ENCODE results near the gene NAIF1.
"Not testable (repeated sequence)": the region's sequence is repeated elsewhere in the genome, so short reads cannot be mapped to it uniquely, and the experiment has no call there.

The NAIF1 gene

DNA sequence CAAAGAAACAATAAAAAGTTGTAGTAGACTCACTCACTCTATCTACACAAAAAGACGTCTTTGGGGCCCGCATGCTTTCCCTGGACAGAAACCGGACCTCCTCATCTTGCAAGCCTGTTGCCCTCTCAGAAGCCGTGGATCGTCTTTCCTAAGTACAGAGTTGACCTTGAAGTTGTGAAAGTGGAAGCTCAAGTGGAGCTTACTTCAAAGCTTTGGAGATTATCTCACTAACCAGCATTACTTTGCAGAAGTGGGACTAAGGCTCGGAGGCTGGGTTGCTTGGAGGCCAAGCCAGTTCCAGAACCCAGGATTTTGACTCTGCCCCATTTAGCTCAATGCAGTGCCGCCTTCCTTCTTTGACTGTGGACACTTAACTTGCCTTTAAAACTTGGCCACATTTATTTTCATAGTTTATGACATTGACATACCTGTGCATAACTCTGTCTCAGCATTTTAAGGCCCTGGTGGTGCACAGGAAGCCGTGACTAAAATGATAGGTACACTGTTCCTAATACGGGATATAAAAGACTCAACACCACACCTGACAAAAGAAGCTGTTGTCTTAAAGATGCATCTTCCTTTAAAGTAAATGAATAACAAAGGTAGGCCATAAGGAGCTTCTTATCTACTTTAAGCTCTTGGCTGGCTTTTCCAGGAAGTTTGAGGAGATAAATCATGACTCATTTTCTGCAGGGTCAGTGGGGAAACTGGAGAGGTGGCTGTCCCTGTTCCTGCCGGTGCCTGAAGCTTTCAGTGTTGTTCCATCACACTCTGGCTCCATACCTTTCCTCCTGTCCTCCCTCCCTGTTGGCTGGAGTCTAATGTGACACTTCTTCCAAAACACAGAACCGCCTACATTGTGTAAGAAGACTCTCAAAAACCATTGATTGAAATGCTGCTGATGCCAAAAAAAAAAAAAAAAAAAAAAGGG, 11.6 kb upstream of the NAIF1 start:
- no peak for DNase-seq (ENCODE audit: insufficient read length, low spot score)
- FAIRE-seq: no peak
- TF ChIP-seq, protein P1, sequence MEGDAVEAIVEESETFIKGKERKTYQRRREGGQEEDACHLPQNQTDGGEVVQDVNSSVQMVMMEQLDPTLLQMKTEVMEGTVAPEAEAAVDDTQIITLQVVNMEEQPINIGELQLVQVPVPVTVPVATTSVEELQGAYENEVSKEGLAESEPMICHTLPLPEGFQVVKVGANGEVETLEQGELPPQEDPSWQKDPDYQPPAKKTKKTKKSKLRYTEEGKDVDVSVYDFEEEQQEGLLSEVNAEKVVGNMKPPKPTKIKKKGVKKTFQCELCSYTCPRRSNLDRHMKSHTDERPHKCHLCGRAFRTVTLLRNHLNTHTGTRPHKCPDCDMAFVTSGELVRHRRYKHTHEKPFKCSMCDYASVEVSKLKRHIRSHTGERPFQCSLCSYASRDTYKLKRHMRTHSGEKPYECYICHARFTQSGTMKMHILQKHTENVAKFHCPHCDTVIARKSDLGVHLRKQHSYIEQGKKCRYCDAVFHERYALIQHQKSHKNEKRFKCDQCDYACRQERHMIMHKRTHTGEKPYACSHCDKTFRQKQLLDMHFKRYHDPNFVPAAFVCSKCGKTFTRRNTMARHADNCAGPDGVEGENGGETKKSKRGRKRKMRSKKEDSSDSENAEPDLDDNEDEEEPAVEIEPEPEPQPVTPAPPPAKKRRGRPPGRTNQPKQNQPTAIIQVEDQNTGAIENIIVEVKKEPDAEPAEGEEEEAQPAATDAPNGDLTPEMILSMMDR (IDR thresholded peaks at IDR 0.05; ENCODE audit: insufficient read depth, missing control alignments): no peak

DNA sequence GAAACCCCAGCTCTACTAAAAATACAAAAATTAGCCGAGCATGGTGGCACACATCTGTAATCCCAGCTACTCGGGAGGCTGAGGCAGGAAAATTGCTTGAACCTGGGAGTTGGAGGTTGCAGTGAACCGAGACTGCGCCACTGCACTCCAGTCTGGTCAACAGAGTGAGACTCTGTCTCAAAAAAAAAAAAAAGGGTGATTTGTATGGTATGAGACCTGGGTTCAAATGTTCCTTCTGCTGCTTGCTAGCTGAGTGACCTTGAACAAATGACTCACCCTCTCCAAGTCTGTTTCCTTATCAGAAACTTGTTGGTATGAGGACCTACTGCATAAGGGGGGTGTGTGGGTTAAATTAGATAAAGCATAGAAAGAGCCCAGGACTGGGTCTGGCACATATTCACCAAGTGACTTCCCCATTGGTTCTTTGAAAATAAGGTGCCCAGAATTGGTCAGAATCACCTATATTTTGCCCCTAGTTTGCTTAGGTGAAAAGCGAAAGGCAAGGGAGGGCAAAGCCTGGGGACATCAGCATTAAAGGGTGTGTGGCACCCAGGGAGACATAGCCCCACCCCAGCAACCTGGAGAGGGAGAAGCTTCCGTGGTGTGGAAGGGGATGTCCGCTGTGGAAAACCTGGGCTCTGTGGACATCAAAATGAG, 10.9 kb upstream of the NAIF1 start:
- TF ChIP-seq, protein P1 (IDR thresholded peaks at IDR 0.05; ENCODE audit: insufficient read depth, missing control alignments): no peak
- DNase-seq (ENCODE audit: insufficient read length, low spot score) (no peak), FAIRE-seq (no peak)

DNA sequence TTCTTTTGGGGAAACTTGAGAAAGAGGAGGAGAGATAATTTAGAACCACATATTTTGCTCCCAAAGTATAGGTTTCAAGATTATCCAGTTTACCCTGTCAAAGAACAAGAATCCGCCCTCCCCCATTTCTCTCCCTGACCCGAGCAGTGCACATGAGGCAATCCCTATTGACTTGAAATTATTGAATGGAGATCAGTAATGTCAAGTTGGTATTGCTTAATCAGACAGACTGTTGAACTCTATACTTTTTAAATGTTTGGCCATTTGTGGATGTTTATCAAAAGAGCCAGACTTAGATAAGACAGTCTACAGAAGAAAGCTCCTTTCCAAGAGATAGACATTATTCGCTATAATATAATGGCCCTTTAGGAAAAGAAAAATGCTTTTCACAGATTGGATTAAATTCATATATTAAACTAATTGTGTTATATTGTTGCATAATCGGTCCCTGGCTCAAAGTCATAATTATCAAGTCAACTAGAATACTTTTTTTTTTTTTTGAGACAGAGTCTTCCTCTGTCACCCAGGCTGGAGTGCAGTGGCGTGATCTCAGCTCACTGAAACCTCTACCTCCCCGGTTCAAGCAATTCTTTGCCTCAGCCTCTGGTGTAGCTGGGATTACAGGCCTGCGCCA, 6.2 kb upstream of the NAIF1 start:
- FAIRE-seq: no peak
- TF ChIP-seq, protein P1 (IDR thresholded peaks at IDR 0.05; ENCODE audit: insufficient read depth, missing control alignments): no peak
- no peak for DNase-seq (ENCODE audit: insufficient read length, low spot score)

DNA sequence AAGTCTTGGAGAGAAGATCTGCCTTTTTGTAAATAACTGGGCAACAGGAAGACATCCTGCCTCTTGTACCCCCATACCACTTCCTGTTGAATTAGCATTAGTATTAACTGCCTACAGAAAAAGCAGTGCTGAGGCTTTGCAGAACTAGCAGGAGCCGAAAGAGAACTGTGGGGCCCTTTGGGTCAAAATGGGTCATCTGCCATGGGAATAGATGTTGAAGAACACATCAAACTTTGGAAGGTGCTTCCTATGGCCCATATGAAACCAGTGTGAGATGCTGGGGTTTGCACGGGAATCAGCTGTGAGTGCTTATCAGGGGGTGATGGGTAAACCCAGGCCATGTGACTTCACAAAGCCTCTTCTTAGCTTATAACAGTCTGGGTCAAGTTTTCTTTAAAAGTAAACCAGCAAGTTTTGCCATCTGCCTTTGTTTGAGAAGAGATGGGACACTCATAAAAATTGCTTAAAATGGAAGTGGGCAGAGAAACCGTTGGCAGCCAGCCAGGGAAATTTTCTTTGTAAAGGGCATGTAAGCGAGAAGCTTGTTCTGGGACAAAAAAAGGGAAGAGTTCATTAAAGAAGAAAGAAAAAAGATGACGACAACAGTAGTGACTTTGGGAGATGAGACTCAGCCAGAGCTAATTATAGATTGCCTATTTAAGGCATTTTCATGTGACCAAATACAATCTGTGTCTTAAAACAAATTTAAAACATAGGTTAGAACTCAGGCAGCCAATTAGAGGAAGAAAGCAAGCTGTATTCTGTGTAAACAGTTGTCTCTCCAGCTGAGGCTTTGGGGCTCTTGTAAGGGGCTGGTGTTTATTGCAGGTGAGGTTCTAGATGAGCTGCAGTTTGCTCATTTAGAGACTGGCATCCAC, 5.3 kb upstream of the NAIF1 start:
- DNase-seq (ENCODE audit: insufficient read length, low spot score) (no peak), FAIRE-seq (no peak)
- TF ChIP-seq, protein P1 (IDR thresholded peaks at IDR 0.05; ENCODE audit: insufficient read depth, missing control alignments): no peak

DNA sequence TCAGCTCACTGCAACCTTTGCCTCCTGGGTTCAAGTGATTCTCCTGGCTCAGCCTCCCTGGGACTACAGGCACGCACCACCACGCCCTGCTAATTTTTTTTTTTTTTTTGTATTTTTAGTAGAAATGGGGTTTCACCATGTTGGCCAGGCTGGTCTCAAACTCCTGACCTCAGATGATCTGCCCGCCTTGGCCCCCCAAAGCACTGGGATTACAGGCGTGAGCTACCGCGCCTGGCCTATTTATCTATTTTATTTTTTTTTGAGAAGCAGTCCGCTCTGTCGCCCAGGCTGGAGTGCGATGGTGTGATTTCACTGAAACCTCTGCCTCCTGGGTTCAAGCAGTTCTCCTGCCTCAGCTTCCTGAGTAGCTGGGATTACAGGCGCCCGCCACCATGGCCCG, 4.4 kb upstream of the NAIF1 start:
- DNase-seq (ENCODE audit: insufficient read length, low spot score); FAIRE-seq: not testable (repeated sequence)

DNA sequence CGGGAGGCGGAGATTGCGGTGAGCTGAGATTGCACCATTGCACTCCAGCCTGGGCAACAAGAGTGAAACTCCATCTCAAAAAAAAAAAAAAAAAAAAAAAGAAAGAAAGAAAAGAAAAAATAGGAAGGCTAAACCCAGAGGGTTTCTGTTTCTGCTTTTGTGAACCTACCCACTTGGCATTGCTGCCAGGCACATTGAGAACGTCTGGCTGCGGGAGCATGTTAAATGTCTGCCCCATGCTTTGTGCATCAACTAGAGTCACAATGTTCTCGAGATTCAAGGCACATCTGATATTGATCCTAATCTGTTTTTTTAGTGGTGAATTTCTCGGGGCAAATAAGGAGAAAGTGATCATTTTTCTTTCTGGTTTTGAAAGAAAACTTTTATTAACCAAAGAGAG, 3.8 kb upstream of the NAIF1 start:
- no peak for FAIRE-seq
- TF ChIP-seq, protein P1 (IDR thresholded peaks at IDR 0.05; ENCODE audit: insufficient read depth, missing control alignments): no peak
- DNase-seq (ENCODE audit: insufficient read length, low spot score): no peak

Measured in D721Med (cell line).